H1 (cell line): Measurements from ENCODE around the gene KCTD16. TPM values are rescaled to one million over a fixed set of nuclear protein-coding genes. Genes with fewer than 3 reads are reported as not detected.

Experiments
- CTCF ChIA-PET: fragments of 300-600 bp; sonication (Branson Sonifier 250); formaldehyde crosslinking; loops from one replicate; lab custom pipeline; 2021; ENCODE audit not compliant: partially characterized antibody; lab: Charles Lee
- POLR2A ChIA-PET: fragments of 300-600 bp; sonication (Branson Sonifier 250); formaldehyde crosslinking; loops from one replicate; lab custom pipeline; 2021; ENCODE audit warnings: inconsistent platforms; ENCODE audit not compliant: partially characterized antibody; lab: Charles Lee
- DNase-seq, 2 experiments: peaks; one replicate each; pipeline versions ENCODE4 v3.0.0 to v3.0.0-alpha.2; 2010 to 2022; ENCODE audit warnings: low spot score in 2 of 2, low read depth in 1 of 2, mixed read lengths in 1 of 2
- FAIRE-seq: peaks from 2 replicates; lab custom pipeline; 2011; peaks lifted over from hg19 to GRCh38; lab: Jason Lieb, UNC
- H2AFZ ChIP-seq: 2 replicates; pipeline ENCODE4 v1.8.1; 2012; ENCODE audit warnings: low read length, inconsistent platforms
- H2AK5ac ChIP-seq: 2 replicates; pipeline ENCODE4 v1.6.1; 2013; ENCODE audit warnings: low read depth, low read length
- H2BK120ac ChIP-seq: replicated peaks from 2 replicates; pipeline ENCODE3; 2013; ENCODE audit warnings: low read depth, low read length, inconsistent platforms
- H2BK12ac ChIP-seq: 2 replicates; pipeline ENCODE4 v1.6.1; 2013; ENCODE audit warnings: low read depth, low read length
- H2BK15ac ChIP-seq: 2 replicates; pipeline ENCODE4 v1.6.1; 2013; ENCODE audit warnings: low read length
- H2BK20ac ChIP-seq: 2 replicates; pipeline ENCODE4 v1.6.1; 2013; ENCODE audit warnings: low read length
- H2BK5ac ChIP-seq: 2 replicates; pipeline ENCODE4 v1.6.1; 2013; ENCODE audit warnings: low read depth, low read length
- H3K14ac ChIP-seq: 2 replicates; pipeline ENCODE4 v1.6.1; 2013; ENCODE audit warnings: inconsistent platforms; ENCODE audit not compliant: insufficient read length
- H3K18ac ChIP-seq: 2 replicates; pipeline ENCODE4 v1.6.1; 2013; ENCODE audit warnings: low read length; ENCODE audit errors: extremely low read depth
- H3K23ac ChIP-seq: 2 replicates; pipeline ENCODE4 v1.6.1; 2013; ENCODE audit warnings: inconsistent platforms; ENCODE audit not compliant: insufficient read length
- H3K23me2 ChIP-seq: 2 replicates; pipeline ENCODE4 v1.6.1; 2013; ENCODE audit warnings: low read depth, low read length
- H3K27ac ChIP-seq: 2 replicates; pipeline ENCODE4 v1.6.1; 2011; ENCODE audit warnings: low read depth, low read length, inconsistent platforms
- H3K27me3 ChIP-seq, 4 experiments: replicated peaks in 1 of 4; 1 replicate in 1 of 4; 2 replicates in 3 of 4; pipeline versions ENCODE4 v1.6.1 to v1.8.1; 2011 to 2013; ENCODE audit warnings: low read length in 3 of 4, mild to moderate bottlenecking in 3 of 4, inconsistent platforms in 2 of 4, mixed read lengths in 2 of 4, moderate library complexity in 1 of 4; ENCODE audit not compliant: control insufficient read depth in 3 of 4, insufficient read depth in 3 of 4; ENCODE audit errors: extremely low read depth in 1 of 4
- H3K36me3 ChIP-seq, 4 experiments: 2 replicates each; pipeline versions ENCODE4 v1.6.1 to v1.8.1; 2011 to 2013; ENCODE audit warnings: mild to moderate bottlenecking in 4 of 4, low read length in 3 of 4, moderate library complexity in 2 of 4, control low read depth in 1 of 4, inconsistent platforms in 1 of 4; ENCODE audit not compliant: insufficient read depth in 4 of 4, control insufficient read depth in 2 of 4
- H3K4ac ChIP-seq: replicated peaks from 2 replicates; pipeline ENCODE3; 2013; ENCODE audit warnings: low read length, low read depth, mixed read lengths, inconsistent platforms; ENCODE audit not compliant: insufficient read length
- H3K4me1 ChIP-seq, 4 experiments: replicated peaks in 1 of 4; 1 replicate in 1 of 4; 2 replicates in 3 of 4; pipeline versions ENCODE4 v1.6.1 to v1.8.1; 2011 to 2013; ENCODE audit warnings: low read length in 3 of 4, inconsistent platforms in 2 of 4, mixed read lengths in 1 of 4; ENCODE audit not compliant: insufficient read depth in 4 of 4, control insufficient read depth in 3 of 4
- H3K4me2 ChIP-seq, 2 experiments: 2 replicates each; pipeline versions ENCODE4 v1.6.1 to v1.8.1; 2011 to 2013; ENCODE audit warnings: low read depth in 2 of 2, low read length in 2 of 2, control low read depth in 1 of 2, inconsistent platforms in 1 of 2, mild to moderate bottlenecking in 1 of 2; ENCODE audit not compliant: insufficient read depth in 1 of 2
- H3K4me3 ChIP-seq, 4 experiments: fragments of 200-600, 300-600 bp in 1 of 4; sonication (generic), shearing (Covaris generic), sonication (Bioruptor Twin) in 1 of 4; 2 replicates each; pipeline versions ENCODE4 v1.5.1 to v1.8.1; 2011 to 2016; ENCODE audit warnings: low read length in 4 of 4, low read depth in 3 of 4, control low read depth in 2 of 4, inconsistent platforms in 2 of 4, mild to moderate bottlenecking in 2 of 4, mixed read lengths in 1 of 4, moderate library complexity in 1 of 4; ENCODE audit not compliant: insufficient read depth in 2 of 4; ENCODE audit errors: extremely low read depth in 1 of 4
- H3K56ac ChIP-seq: replicated peaks from 2 replicates; pipeline ENCODE3; 2013; ENCODE audit warnings: low read depth, mild to moderate bottlenecking, mixed read lengths, low read length, inconsistent platforms; ENCODE audit not compliant: insufficient read length
- H3K79me1 ChIP-seq: 2 replicates; pipeline ENCODE4 v1.6.1; 2013; ENCODE audit warnings: low read depth, low read length, control low read depth
- H3K79me2 ChIP-seq, 2 experiments: 2 replicates each; pipeline versions ENCODE4 v1.6.1 to v1.8.1; 2012 to 2013; ENCODE audit warnings: low read length in 2 of 2, mild to moderate bottlenecking in 2 of 2, inconsistent platforms in 1 of 2; ENCODE audit not compliant: insufficient read depth in 2 of 2, control insufficient read depth in 1 of 2
- H3K9ac ChIP-seq, 4 experiments: replicated peaks in 1 of 4; 1 replicate in 1 of 4; 2 replicates in 3 of 4; pipeline versions ENCODE4 v1.6.1 to v1.8.1; 2011 to 2013; ENCODE audit warnings: low read depth in 3 of 4, low read length in 3 of 4, control low read depth in 2 of 4, mild to moderate bottlenecking in 2 of 4, moderate library complexity in 2 of 4, inconsistent platforms in 1 of 4; ENCODE audit errors: extremely low read depth in 1 of 4
- H3K9me3 ChIP-seq, 2 experiments: 2 replicates each; pipeline versions ENCODE4 v1.6.1 to v1.8.1; 2012 to 2013; ENCODE audit warnings: mild to moderate bottlenecking in 2 of 2, moderate library complexity in 2 of 2, control low read depth in 1 of 2, inconsistent platforms in 1 of 2, low read depth in 1 of 2, low read length in 1 of 2, mixed read lengths in 1 of 2; ENCODE audit not compliant: insufficient read depth in 2 of 2
- H4K20me1 ChIP-seq, 2 experiments: replicated peaks in 1 of 2; 2 replicates each; pipeline versions ENCODE3 to v1.8.1; 2011 to 2013; ENCODE audit warnings: inconsistent platforms in 2 of 2, low read length in 2 of 2, mild to moderate bottlenecking in 1 of 2; ENCODE audit not compliant: insufficient read depth in 2 of 2, control insufficient read depth in 1 of 2
- H4K5ac ChIP-seq: 2 replicates; pipeline ENCODE4 v1.6.1; 2013; ENCODE audit warnings: low read length, low read depth, mixed read lengths, inconsistent platforms; ENCODE audit not compliant: insufficient read length
- H4K8ac ChIP-seq: 2 replicates; pipeline ENCODE4 v1.8.0; 2013; ENCODE audit warnings: mild to moderate bottlenecking, moderate library complexity, low read length, inconsistent platforms; ENCODE audit not compliant: insufficient read depth; ENCODE audit errors: extremely low read depth
- H4K91ac ChIP-seq: replicated peaks from 2 replicates; pipeline ENCODE3; 2013; ENCODE audit warnings: low read length, mixed read lengths, inconsistent platforms; ENCODE audit not compliant: insufficient read length
- ATF3 ChIP-seq: IDR thresholded peaks from 2 replicates; pipeline ENCODE4 v1.6.1; 2011; ENCODE audit warnings: low read depth, mild to moderate bottlenecking, low read length; ENCODE audit not compliant: insufficient read depth
- CREB1 ChIP-seq: IDR thresholded peaks from 2 replicates; pipeline ENCODE4 v1.6.1; 2012; ENCODE audit warnings: inconsistent platforms
- EGR1 ChIP-seq: IDR thresholded peaks from 2 replicates; pipeline ENCODE4 v1.6.1; 2011; ENCODE audit warnings: low read depth, low read length, borderline replicate concordance
- KDM1A ChIP-seq: fragments of 200-600, 300-600 bp; sonication (generic); IDR thresholded peaks from 2 replicates; pipeline ENCODE4 v1.7.1; 2016; ENCODE audit warnings: mild to moderate bottlenecking, low read length, borderline replicate concordance
- KDM4A ChIP-seq: IDR thresholded peaks from one replicate; pipeline ENCODE4 v1.7.1; 2012; ENCODE audit warnings: low read depth, mild to moderate bottlenecking, moderate library complexity, low read length, inconsistent platforms; ENCODE audit not compliant: severe bottlenecking
- RAD21 ChIP-seq, 2 experiments: IDR thresholded peaks in 1 of 2; conservative IDR thresholded peaks in 1 of 2; 2 replicates each; pipeline ENCODE4 v1.6.1; 2011; ENCODE audit warnings: low read depth in 2 of 2, low read length in 2 of 2, improper control_type of control experiment in 1 of 2, inconsistent platforms in 1 of 2, mild to moderate bottlenecking in 1 of 2, moderate library complexity in 1 of 2
- RNF2 ChIP-seq: fragments of 200-900, 300-1000 bp; sonication (generic); IDR thresholded peaks from 2 replicates; pipeline ENCODE4 v1.7.1; 2016; ENCODE audit warnings: borderline replicate concordance, low read depth, mild to moderate bottlenecking, antibody characterized with exemption, low read length; ENCODE audit not compliant: poor library complexity, severe bottlenecking; ENCODE audit errors: missing control alignments
- RXRA ChIP-seq: IDR thresholded peaks from 2 replicates; pipeline ENCODE4 v1.6.1; 2011; ENCODE audit warnings: low read depth, mild to moderate bottlenecking, low read length, moderate library complexity; ENCODE audit not compliant: insufficient read depth
- SAP30 ChIP-seq: fragments of 300-600 bp; sonication (generic); IDR thresholded peaks from 2 replicates; pipeline ENCODE4 v1.7.1; 2012; ENCODE audit warnings: low read length, moderate library complexity, mild to moderate bottlenecking, inconsistent platforms; ENCODE audit not compliant: insufficient read depth, insufficient replicate concordance
- SUZ12 ChIP-seq: fragments of 200-600 bp; sonication (generic); IDR thresholded peaks from 2 replicates; pipeline ENCODE4 v1.6.1; 2012; ENCODE audit warnings: mild to moderate bottlenecking, inconsistent platforms, low read length, moderate library complexity, mixed read lengths
- YY1 ChIP-seq: IDR thresholded peaks from 2 replicates; pipeline ENCODE4 v1.6.1; 2011; ENCODE audit warnings: low read depth, mild to moderate bottlenecking, low read length
- polyA plus RNA-seq, 7 experiments: library from polyadenylated mRNA; depleted of rRNA in 3 of 7; stranded (reverse) in 5 of 7; unstranded in 2 of 7; fragments of >200 nt in 5 of 7; fragments of 200-250 nt in 2 of 7; gene quantifications; 1 replicate in 5 of 7; 2 replicates in 1 of 7; 4 replicates in 1 of 7; pipeline versions ENCODE4 v1.2.1 to v1.2.3, GENCODE V29; 2011 to 2013; ENCODE audit warnings: missing spikeins in 2 of 7, mixed read lengths in 2 of 7
- total RNA-seq: library from RNA; stranded (reverse); fragmentation: NEBNext Ultra II Directional; extraction: Animal tissue kit (Norgen Biotek cat#: 25700); gene quantifications from 2 replicates; pipeline ENCODE4 v1.2.1, GENCODE V29; 2021

KCTD16 gene
- total and polyA plus RNA-seq, 2 of the 8 experiments (the other 6 are each of a cell fraction or from before 2014, with no cell fraction given), result 0.03 to 0.24 TPM

GRCh38 chr5:144247131-144247530, 76.5 kb downstream of the KCTD16 start:
- no peaks in the 10 kb centered on the region for H3K9me3 ChIP-seq
- no peak for FAIRE-seq
- no peak overlapping the region for H4K8ac ChIP-seq
- no peaks in the 10 kb centered on the region for H3K36me3 ChIP-seq
- no peak overlapping the region for H3K14ac ChIP-seq
- no peak overlapping the region for H4K91ac ChIP-seq
- DNase-seq, result no peak
- ChIA-PET CTCF (interaction anchor here (0.9 to 2.0 kb wide), 8 partner anchors 9 to 853 kb away, joined by 3 to 13 read pairs (median 5); no protein-coding TSS in a partner anchor), POLR2A (no interaction called here)
- no peak overlapping the region for H3K9ac ChIP-seq
- H3K27me3 ChIP-seq, result no peaks in the 10 kb centered on the region
- H4K20me1 ChIP-seq, result no peaks in the 10 kb centered on the region
- H2BK20ac ChIP-seq, result no peak overlapping the region
- no peaks in the 10 kb centered on the region for H3K79me1 ChIP-seq
- no peaks in the 10 kb centered on the region for H3K79me2 ChIP-seq
- no peak overlapping the region for H2BK5ac ChIP-seq
- H4K5ac ChIP-seq, result no peak overlapping the region
- H3K23ac ChIP-seq, result no peak overlapping the region
- no peak overlapping the region for H3K4me2 ChIP-seq
- H2AK5ac ChIP-seq, result no peak overlapping the region
- H3K4ac ChIP-seq, result no peak overlapping the region
- H3K4me3 ChIP-seq, result no peak overlapping the region
- no peak overlapping the region for H3K56ac ChIP-seq
- no peak overlapping the region for H2BK15ac ChIP-seq
- H3K18ac ChIP-seq, result no peak overlapping the region
- peaks cover 0 to 3% (median 2%) of the 10 kb centered on the region in 4 experiments; a peak in 2 of 7 replicates for H3K4me1 ChIP-seq
- no peak overlapping the region for H3K27ac ChIP-seq
- TF ChIP-seq EGR1 (no peak), SUZ12 (no peak), YY1 (no peak), RXRA (no peak), RAD21 (IDR thresholded peaks at IDR 0.05 in 1 of 2, conservative IDR thresholded peaks at IDR 0.05 in 1 of 2; ENCODE audit: low read depth in 2 of 2, low read length in 2 of 2) (no peak), SAP30 (no peak), KDM4A (no peak), ATF3 (no peak), KDM1A (no peak), CREB1 (no peak), RNF2 (no peak)
- no peaks in the 10 kb centered on the region for H3K23me2 ChIP-seq
- H2BK12ac ChIP-seq, result no peak overlapping the region
- no peak overlapping the region for H2AFZ ChIP-seq
- H2BK120ac ChIP-seq, result no peak overlapping the region
